Type B pancreatic cell (in vitro differentiated cells): Measurements from ENCODE around the gene NKAIN2. TPM values are rescaled to one million over a fixed set of nuclear protein-coding genes. Genes with fewer than 3 reads are reported as not detected.

Experiments used
- DNase-seq: peaks from one replicate; pipeline ENCODE4 v3.0.0; 2021; ENCODE audit warnings: mixed read lengths; ENCODE audit not compliant: unreplicated experiment; ENCODE audit errors: extremely low spot score
- H3K27ac Mint-ChIP-seq: 2 replicates; pipeline ENCODE4 v1.8.0; 2021; ENCODE audit warnings: mild to moderate bottlenecking, mixed read lengths
- H3K27me3 Mint-ChIP-seq: 2 replicates; pipeline ENCODE4 v1.8.0; 2021; ENCODE audit warnings: mixed read lengths
- H3K36me3 Mint-ChIP-seq: 2 replicates; pipeline ENCODE4 v1.8.0; 2021; ENCODE audit warnings: mixed read lengths
- H3K4me1 Mint-ChIP-seq: one replicate; pipeline ENCODE4 v1.8.0; 2021; ENCODE audit warnings: mixed read lengths; ENCODE audit not compliant: unreplicated experiment
- H3K4me3 Mint-ChIP-seq: 2 replicates; pipeline ENCODE4 v1.8.0; 2021; ENCODE audit warnings: mild to moderate bottlenecking, mixed read lengths
- H3K9me3 Mint-ChIP-seq: 2 replicates; pipeline ENCODE4 v1.8.0; 2021; ENCODE audit warnings: mixed read lengths
- CTCF ChIP-seq: fragments of 200-600 bp; sonication (generic); conservative IDR thresholded peaks from 2 replicates; pipeline ENCODE4 v1.5.0; 2021; ENCODE audit warnings: antibody characterized with exemption, mild to moderate bottlenecking
- total RNA-seq: library from RNA; stranded (reverse); gene quantifications from 2 replicates; pipeline ENCODE4 v1.2.1, GENCODE V29; 2021; ENCODE audit warnings: low replicate concordance

NKAIN2 gene
- total RNA-seq, 1 donor from 2014 or later: 1.7 TPM

DNA sequence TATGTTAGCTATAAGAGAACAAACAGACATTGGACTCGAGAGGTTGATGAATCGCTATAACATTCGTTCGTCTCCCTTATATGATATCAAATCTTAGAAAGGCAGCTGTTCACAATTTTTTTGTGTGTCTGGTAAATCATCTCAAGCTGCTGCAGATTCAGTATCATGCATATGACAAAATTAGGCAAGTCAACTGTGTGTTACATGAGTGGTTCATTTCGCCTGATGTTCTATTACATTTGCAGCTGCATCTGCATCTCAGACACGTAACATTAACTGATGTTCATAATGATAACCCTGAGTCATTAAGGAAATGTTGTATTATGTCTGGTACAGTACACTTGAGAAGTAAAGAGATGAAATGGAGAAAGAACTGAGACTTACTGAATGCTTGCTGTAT lies 92.1 kb downstream of the NKAIN2 start:
- H3K4me1 Mint-ChIP-seq: no peaks in the 10 kb centered on the region
- no peak overlapping the region for H3K4me3 Mint-ChIP-seq
- peaks cover 7% of the 10 kb centered on the region for H3K27me3 Mint-ChIP-seq
- TF ChIP-seq CTCF: no peak
- no peaks in the 10 kb centered on the region for H3K9me3 Mint-ChIP-seq
- no peak for DNase-seq
- H3K36me3 Mint-ChIP-seq: no peaks in the 10 kb centered on the region
- H3K27ac Mint-ChIP-seq: no peak overlapping the region

- TF ChIP-seq CTCF: no peak
- no peaks in the 10 kb centered on the region for H3K9me3 Mint-ChIP-seq
- H3K27ac Mint-ChIP-seq: no peak overlapping the region
- no peaks in the 10 kb centered on the region for H3K4me1 Mint-ChIP-seq
- no peak for DNase-seq
- peaks cover 7% of the 10 kb centered on the region for H3K27me3 Mint-ChIP-seq
- H3K36me3 Mint-ChIP-seq: no peaks in the 10 kb centered on the region
- no peak overlapping the region for H3K4me3 Mint-ChIP-seq
These were observed 93.2 kb downstream of the NKAIN2 start for GRCh38 chr6:123896869-123897268.

GRCh38 chr6:123897965-123898364 lies 94.3 kb downstream of the NKAIN2 start:
- Mint-ChIP-seq H3K4me3 (no peak overlapping the region), H3K27me3 (peaks cover 7% of the 10 kb centered on the region), H3K27ac (no peak overlapping the region), H3K4me1 (no peaks in the 10 kb centered on the region), H3K9me3 (no peaks in the 10 kb centered on the region), H3K36me3 (no peaks in the 10 kb centered on the region)
- DNase-seq: no peak
- no peak for TF ChIP-seq CTCF

DNA sequence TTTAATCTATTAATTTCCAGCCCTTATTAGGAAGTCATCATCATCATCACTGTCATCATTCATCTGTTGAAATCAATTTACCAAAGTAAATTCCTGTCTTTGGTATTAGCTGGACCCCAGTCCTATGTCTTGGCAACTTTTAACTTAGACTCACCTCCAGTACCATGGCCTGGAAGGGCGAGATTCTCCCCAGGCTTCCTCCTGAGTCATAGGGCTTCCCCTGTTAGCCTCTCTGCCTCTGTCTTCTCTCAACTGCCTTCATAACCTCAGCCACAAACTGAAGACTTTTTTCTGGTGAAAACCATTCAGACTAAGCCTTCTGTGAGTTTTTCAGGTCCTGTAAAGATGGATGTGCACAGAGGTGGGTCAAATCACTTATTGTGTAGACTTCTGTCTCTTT lies 95.0 kb downstream of the NKAIN2 start:
- H3K4me3 Mint-ChIP-seq: no peak overlapping the region
- no peaks in the 10 kb centered on the region for H3K36me3 Mint-ChIP-seq
- H3K27ac Mint-ChIP-seq: no peak overlapping the region
- no peak for DNase-seq
- no peak for TF ChIP-seq CTCF
- H3K27me3 Mint-ChIP-seq: peaks cover 7% of the 10 kb centered on the region
- no peaks in the 10 kb centered on the region for H3K9me3 Mint-ChIP-seq
- no peaks in the 10 kb centered on the region for H3K4me1 Mint-ChIP-seq

DNA sequence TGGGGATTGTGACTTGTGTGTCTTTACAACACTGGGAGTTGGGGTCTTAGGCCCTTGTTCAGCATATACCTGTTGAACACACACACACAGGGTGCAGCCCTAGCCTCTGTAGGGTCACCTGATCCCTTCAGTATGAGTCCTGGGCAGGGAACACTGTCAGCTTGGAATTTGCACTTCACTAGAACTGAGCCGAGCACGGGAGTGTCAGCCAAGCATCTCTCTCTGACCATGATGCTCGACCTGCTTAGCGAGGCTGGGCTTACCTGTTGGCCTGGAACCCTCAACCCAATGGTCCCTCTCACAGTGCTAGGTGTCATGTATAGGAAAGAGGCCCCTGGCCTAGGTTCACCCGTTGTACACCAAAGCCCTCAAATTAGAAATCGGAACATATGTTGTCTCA lies 96.1 kb downstream of the NKAIN2 start:
- H3K27ac Mint-ChIP-seq: no peak overlapping the region
- no peaks in the 10 kb centered on the region for H3K9me3 Mint-ChIP-seq
- no peaks in the 10 kb centered on the region for H3K36me3 Mint-ChIP-seq
- no peak for DNase-seq
- H3K4me1 Mint-ChIP-seq: no peaks in the 10 kb centered on the region
- H3K4me3 Mint-ChIP-seq: no peak overlapping the region
- TF ChIP-seq CTCF: no peak
- H3K27me3 Mint-ChIP-seq: peaks cover 7% of the 10 kb centered on the region

DNA sequence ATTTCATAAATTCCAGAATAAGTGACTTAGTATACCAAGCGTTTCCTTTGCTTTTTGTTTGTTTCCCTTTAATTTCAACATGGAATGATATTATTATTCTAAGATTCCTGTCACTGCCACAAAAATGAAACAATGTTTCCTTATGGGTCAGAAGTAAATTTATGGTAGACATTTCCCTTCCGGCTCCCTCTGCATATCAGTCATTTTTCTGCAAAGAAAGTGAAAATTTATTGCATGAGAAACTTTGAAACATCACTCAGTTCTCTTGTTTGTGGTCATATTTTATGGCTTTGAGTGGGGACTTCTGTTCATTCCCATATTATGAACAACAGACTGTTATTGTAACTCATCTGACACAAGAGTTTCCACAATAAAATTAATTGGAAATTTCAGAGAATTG lies 97.8 kb downstream of the NKAIN2 start:
- Mint-ChIP-seq H3K9me3 (no peaks in the 10 kb centered on the region), H3K27ac (no peak overlapping the region), H3K27me3 (peaks cover 10% of the 10 kb centered on the region), H3K4me3 (no peak overlapping the region), H3K36me3 (no peaks in the 10 kb centered on the region), H3K4me1 (no peaks in the 10 kb centered on the region)
- TF ChIP-seq CTCF: no peak
- DNase-seq: no peak
